Measurements from ENCODE around the gene TBC1D20. TPM values are rescaled to one million over a fixed set of nuclear protein-coding genes. Genes with fewer than 3 reads are reported as not detected.

Gene TBC1D20
- total and polyA plus RNA-seq, 2 experiments from 2014 or later: 4.8 to 15.0 TPM

- H3K4me3 Mint-ChIP-seq: no peak overlapping the region
- H4K20me1 ChIP-seq (replicated peaks; ENCODE audit: insufficient read depth): peaks cover 38% of the 10 kb centered on the region
These were observed 3.6 kb downstream of the TBC1D20 start for GRCh38 chr20:458776-459175.

More at GRCh38 chr20:458776-459175, 3.6 kb downstream of the TBC1D20 start:
- no peak overlapping the region for H2AFZ ChIP-seq
- no peaks in the 10 kb centered on the region for H3K9me2 ChIP-seq (ENCODE audit: insufficient read depth)
- H3K4me1 Mint-ChIP-seq: peaks cover 20% of the 10 kb centered on the region
- no peak overlapping the region for H3K4me3 ChIP-seq
- peaks cover 67% of the 10 kb centered on the region for H3K79me2 ChIP-seq (replicated peaks; ENCODE audit: insufficient read depth)
- H3K36me3 Mint-ChIP-seq (ENCODE audit: low read depth): no peaks in the 10 kb centered on the region
- TF ChIP-seq CREB1 (CRISPR knock-in tag; IDR thresholded peaks at IDR 0.05; ENCODE audit: low read depth) (no peak), EZH2 (IDR thresholded peaks at IDR 0.05; ENCODE audit: low read depth, unreplicated experiment) (no peak), REST (IDR thresholded peaks at IDR 0.05; ENCODE audit: unreplicated experiment) (no peak), EZH2phosphoT487 (IDR thresholded peaks at IDR 0.05; ENCODE audit: unreplicated experiment) (no peak), CTCF (conservative IDR thresholded peaks at IDR 0.05; ENCODE audit: low read depth in 2 of 2) (no peak), ZNF114 (CRISPR knock-in tag; IDR thresholded peaks at IDR 0.05) (no peak), POLR2AphosphoS5 (IDR thresholded peaks at IDR 0.05; ENCODE audit: low read depth) (no peak), JUNB (IDR thresholded peaks at IDR 0.05; ENCODE audit: unreplicated experiment) (no peak), STAT1 (IDR thresholded peaks at IDR 0.05; ENCODE audit: unreplicated experiment) (no peak), ZNF331 (CRISPR knock-in tag; IDR thresholded peaks at IDR 0.05; ENCODE audit: low read depth) (no peak), ETS1 (IDR thresholded peaks at IDR 0.05) (no peak), ZNF462 (CRISPR knock-in tag; IDR thresholded peaks at IDR 0.05) (no peak), NANOG (IDR thresholded peaks at IDR 0.05; ENCODE audit: borderline replicate concordance) (no peak)
- H3K36me3 ChIP-seq (ENCODE audit: insufficient read depth): no peaks in the 10 kb centered on the region
- DNase-seq (ENCODE audit: low spot score) (no peak), ATAC-seq (no peak)
- no peaks in the 10 kb centered on the region for H3K9me3 Mint-ChIP-seq
- H3K4me1 ChIP-seq (ENCODE audit: insufficient read depth): 0 out of 2 replicates have a peak, but pooled peaks cover 4% of the 10 kb centered on the region
- no peak overlapping the region for H3K4me2 ChIP-seq
- 0 out of 2 replicates have a peak, but pooled peaks cover 5% of the 10 kb centered on the region for H3F3A ChIP-seq (replicated peaks; ENCODE audit: low read depth)
- no peak overlapping the region for H3K27ac ChIP-seq (ENCODE audit: low read depth)
- no peak overlapping the region for H3K27ac Mint-ChIP-seq
- H3K27me3 ChIP-seq (ENCODE audit: insufficient read depth): peaks cover 18% of the 10 kb centered on the region
- H3K27me3 Mint-ChIP-seq (ENCODE audit: insufficient read depth, low read depth, poor library complexity): peaks cover 17% of the 10 kb centered on the region

All from GM23338 (cell line).